ENCODE measurements around the gene AAK1.
"Not testable (repeated sequence)": the region's sequence is repeated elsewhere in the genome, so short reads cannot be mapped to it uniquely, and the experiment has no call there.

AAK1 gene

DNA sequence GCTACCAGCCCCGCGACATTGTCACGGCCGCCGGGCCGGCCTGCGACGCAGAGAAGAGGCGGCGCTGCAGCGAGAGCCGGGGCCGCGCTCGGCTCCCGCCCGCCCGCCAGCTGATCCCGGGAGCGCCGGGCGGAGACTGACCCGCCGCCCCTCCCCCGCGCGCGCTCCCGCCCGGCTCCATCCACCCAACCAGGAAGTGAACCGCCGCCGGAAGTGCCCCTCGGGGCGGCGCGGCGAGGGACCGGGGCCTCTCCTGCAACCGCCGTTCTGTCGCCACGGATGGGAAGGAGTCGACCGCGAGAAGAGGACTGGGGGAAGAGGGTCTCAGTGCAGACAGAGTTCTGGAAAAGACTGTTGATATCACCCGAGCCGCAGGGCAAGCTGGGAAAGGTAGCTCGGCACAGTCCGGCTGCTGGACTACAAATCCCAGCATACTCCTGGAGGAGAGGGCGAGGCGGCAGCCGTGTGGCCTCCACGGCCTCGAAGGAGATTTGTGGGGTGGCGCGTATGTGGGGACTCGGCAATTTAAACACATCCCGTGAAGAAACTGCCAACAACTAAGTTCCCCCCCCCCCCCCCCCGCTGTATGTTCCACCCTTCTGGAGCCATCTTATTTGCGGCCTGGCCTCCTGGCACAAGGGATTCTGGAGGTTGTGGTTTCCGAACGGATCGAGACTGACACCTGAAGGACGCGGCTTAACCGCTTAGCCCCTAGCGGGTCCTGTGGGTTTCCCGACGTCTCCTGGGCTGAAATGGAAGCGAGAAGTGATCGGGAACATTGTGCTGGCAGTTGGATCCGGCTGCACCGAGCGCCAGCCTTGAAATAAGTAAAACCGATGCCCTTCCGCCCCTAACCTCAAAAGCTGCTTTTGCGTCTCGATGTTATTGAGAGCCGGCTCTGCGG, at the start of gene AAK1:
AAK1 (minus strand) TSS at position 138 of the 904 bp plus-strand sequence. CDS start 699 bp downstream, outside the sequence.
- DNase-seq = peak; percentile 91 to 99 (median 97)

DNA sequence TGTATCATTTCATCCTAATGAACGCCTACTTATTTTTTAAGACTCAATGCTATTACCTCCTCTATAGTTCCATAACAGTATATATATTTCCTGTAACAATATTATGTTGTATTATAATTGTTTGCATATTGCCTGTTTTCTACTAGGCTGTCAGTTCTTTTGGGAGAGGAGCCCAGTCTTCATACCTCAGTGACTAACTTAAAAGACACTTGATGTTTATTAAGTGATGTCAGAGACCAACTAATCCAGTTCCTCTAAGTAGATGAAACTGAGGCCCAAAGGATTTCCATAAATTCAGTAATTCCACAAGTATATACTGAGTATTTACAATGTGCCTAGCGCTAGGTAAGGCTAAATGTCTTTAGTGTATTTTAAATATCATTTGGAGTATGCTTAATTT, 48.9 kb upstream of the AAK1 start:
- no peak for DNase-seq

DNA sequence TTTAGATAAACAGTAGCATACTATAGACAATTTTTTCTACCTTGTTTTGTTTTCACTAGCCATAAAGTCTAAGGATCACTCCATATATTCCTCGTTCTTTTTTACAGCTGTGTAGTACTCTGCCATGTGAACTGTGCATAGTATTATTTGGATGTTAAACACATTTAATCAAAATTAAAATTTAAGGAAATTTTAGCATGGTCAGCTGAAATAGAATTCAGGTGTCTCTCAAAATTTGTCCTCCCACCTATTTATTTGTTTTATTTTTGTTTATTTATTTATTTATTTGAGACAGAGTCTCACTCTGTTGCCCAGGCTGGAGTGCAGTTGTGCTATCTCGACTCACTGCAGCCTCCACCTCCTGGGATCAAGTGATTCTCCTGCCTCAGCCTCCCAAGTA, 46.4 kb upstream of the AAK1 start:
- DNase-seq = no peak

DNA sequence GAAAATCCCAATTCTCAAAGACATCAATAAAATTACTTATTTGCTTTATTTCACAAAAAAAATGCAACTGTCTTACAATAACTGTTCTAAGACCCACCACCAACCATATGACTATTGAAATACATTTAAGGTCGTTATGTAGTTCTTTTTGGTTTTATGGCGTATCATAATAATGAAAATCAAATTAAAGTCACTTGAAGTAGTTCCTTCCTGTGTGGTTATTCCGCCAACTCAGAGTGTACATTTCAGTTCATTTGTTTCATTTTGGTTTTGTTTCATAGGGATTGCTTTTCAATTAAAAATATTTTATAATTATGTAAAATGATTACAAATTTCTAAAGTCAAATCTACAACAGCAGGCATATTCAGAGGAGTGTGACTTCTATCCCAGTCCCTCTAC, 45.9 kb upstream of the AAK1 start:
- no peak for DNase-seq

DNA sequence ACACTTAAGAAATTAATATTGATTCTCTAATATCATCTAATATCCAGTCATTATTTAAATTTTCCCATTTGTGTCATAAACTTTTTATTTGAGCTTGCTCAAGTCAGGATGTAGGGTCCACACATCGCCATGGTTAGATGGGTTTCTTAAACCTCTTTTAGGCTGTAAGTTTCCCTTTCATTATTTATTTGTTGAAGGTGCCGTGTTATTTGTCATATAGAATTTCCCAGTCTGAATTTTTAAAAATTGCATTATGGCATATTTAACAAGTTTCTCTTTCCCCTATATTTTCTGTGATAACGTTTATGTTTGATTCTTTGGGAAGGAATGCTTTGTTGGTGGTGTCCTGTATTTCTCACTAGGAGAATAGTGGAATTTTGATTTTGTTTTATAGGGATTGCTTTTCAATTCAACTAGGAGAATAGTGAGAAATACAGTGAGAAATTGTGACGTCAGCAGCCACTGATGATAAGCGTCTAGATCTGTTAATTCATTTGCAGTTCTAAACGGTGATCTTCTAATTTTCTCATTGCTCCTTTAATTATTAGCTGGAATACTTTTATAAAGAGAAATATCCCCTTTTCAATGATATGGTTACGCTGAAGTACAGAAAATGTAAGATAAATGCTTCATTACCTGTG, 44.6 kb upstream of the AAK1 start:
- DNase-seq = no peak

DNA sequence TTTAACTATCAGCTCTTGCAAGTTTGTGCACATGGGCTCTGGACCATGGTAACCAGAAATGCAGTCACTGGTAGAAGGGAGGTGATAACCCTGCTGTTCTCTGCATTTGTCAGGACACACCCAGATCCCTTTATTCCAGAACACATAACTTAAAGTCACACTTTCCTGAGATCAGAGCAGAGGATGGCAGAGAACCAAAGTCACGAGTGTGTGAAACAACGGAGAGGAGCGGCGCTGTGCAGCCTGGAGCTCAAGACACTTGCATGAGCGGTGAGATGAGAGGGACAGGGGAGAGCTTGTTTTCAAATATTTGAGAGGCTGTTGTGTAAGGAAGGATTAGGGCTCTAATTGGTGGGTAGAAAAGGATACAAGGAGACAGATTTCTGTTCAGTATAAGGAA, 43.3 kb upstream of the AAK1 start:
- DNase-seq = no peak

DNA sequence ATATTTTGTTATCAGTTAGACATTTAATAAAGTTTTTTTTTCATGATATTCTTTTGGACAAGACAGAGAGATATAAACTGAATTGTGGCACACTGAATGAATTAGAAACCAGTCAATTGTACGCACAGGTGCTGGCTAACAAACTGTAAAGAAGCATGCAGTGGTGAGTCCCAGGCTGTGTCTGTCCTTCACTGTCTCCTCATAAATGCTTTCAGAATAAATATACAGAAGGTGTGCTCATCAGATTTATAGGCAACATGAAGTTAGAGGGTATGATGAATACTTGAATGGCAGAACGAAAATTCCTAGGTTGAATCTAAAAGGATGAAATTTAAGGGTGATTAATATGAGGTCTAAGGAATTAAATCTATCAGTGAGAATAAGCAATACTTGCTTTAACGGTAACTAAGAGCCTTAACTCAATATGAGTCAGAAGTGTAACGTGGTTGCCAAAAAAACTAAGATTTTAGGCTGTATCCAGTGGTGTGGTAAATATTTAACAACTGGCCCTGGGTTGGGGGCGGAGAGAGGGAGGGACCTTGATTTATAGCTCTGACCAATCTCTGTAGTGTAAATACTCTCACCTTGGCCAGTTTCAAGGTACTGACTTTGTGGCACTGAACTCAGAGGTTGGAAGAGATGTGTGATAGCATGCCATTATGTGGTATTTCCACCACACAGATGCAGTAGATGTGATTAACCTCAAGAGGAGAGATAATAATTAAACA, 41.9 kb upstream of the AAK1 start:
- no peak for DNase-seq

DNA sequence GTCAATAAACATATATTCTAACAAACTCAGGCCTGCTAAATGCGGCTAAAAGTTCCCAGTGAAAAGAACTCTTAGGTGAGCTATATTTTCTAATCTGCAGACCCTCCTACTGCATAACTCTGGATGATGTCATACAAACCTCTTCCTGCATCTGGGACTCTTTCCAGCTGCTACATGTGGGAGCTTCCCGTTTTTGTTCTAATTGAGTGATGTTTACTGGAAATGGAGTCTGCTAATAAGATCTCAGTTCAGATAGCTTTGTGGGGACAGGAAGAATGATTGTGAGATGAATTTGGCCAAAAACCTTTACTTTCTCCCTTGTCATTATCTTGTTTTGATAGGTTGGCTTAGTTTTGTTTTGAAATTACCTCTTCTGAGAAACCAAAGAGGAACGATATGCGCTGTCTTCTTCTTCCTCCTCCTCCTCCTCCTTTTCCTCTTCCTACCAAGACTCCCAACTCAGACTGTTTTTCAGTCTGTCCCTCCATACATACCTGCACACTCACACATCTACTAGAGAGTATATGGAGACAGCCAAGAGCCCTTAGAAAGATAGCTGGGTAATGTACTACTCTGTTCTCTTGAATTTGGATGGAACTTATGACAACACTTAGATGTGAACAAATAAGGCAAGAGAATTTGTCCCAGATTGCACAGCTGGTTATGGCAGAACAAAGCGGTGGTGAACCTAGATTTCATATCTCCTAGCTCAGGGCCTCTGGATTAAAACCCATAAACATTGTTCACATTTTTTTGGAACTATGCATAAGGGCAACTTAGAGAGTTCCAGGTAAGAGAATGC, 39.8 kb upstream of the AAK1 start:
- DNase-seq = no peak

DNA sequence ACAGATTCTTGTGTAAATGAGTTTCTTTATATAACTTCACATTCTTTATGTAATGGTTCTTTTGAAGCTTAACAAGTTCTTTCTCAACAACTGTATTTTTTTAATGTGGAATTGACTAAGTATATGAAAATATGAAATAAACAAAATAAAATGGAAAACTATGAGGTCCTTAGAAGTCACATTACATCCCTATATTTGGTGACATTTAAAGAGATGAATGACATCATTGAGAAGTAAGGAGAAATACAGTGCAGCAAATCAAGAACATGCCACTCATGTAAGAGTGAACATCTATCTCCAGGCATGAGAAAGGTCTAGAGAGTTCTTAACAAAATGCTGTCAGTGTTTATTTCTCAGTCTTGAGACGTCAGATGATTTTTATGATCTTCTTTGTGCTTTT, 39.0 kb upstream of the AAK1 start:
- no peak for DNase-seq

DNA sequence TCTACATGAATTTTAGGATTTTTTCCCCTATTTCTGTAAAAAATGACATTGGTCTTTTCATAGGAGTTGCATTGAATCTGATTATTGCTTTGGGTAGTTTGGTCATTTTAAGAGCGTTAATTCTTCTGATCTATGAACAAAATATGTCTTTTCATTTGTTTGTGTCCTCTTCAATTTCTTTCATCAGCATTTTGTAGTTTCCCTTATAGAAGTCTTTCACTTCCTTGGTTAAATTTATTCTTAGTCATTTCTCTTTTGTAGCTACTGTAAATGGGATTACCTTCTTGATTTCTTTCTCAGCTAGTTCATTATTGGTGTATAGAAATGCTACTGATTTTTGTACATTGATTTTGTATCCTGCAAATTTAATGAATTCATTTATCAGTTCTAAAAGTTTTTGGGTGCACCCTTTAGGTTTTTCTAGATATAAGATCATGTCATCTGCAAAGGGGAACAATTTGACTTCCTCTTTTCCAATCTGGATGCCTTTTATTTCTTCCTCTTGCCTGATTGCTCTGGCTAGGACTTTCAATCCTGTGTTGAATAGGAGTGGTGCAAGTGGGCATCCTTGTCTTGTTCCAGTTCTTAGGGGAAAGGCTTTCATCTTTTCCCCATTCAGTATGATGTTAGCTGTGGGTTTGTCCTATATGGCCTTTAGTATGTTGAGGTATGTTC, 36.6 kb upstream of the AAK1 start:
- no peak for DNase-seq

DNA sequence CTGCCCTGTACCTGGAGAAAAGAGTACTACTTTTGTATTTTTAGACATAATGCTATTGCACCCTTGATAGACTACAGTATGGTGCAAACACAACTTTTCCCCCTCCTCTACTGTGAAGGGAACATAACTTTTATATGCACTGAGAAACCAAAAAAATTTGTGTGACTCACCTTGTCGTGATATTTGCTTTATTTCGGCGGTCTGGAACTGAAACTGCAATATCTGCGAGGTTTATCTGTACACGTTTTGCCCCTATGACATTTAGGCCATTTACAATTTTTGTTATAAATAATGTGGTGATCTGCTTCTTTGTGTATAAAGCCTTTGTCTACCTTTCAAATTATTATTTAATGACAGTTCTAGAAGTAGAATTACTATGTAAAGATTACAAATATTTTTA, 34.4 kb upstream of the AAK1 start:
- no peak for DNase-seq

DNA sequence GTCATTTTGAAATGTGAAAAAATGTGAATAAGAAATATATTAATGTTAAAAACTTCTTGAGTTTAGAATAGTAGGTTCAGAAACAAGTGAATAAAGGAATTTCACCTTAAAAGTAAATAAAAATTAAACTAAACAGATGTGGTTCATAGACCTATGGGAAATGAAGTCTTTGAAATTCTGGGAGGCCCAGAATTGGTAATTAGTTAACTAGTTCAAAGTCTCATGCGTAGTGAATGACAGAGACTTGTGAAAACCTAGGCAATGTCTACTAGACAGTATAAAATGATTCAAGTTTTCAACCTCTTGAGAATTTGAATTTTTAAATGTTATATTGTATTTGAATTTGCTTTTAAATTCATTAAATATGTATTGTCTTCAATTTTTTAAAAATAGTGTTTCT, 32.6 kb upstream of the AAK1 start:
- no peak for DNase-seq

DNA sequence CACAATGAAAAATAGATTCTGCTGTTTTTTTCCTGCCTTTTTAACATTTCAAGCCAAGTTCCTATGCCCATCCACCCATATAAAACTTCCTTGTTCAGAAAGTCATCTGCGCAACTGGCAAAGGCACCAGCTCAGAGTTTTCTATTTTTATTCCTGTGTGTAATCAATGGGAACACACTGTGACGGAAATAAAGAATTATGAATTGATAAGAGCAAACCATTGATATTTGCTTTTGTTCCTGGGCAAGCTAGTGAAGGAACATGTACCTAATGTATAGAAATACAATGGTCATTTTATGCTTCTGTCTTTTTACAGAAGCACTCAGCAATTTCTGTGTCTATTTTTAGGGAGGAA, 30.8 kb upstream of the AAK1 start:
- DNase-seq = no peak

DNA sequence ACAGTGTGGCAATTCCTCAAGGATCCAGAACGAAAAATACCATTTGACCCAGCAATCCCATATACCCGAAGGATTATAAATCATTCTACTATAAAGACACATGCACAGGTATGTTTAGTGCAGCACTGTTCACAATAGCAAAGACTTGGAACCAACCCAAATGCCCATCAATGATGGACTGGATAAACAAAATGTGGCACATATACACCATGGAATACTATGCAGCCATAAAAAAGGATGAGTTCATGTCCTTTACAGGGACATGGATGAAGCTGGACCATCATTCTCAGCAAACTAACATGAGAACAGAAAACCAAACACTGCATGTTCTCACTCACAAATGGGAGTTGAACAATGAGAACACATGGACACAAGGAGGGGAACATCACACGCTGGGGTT, 29.6 kb upstream of the AAK1 start:
- not testable (repeated sequence) for DNase-seq

DNA sequence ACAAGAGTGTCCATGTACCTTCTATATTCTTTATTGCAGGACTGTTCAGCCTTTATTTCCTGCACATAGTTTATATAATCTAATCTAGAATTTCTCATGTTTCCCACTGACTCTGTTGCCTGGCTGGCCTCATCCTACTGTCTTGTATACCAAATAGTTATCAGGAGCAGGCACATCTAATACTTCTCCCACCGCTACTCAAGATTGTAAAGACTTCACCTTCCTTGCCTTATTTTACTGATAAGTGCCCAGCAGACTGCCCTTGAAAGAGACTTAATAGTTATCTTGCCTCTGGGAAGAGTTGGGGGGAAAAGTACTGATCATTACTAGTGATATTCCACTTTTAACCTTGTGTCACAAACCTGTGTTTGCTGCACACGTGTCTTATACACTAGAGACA, 26.1 kb upstream of the AAK1 start:
- no peak for DNase-seq

DNA sequence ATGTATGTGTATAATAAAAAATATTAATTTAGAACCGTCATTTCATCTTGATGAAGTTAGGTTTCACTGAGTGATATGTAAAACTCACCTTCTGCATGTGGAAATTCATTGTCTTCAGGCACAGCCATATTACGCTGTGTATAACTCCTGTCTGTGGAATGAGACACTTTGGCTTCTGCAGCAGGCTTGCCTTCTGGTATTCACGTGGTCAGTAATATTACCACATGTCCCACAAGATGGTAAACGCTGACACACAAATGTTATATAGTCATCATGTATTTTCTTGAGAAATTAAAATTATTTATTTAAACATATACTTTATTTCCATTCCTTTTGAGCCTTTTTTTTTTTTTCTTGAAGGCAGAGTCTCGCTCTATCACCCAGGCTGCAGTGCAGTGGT, 25.1 kb upstream of the AAK1 start:
- no peak for DNase-seq

DNA sequence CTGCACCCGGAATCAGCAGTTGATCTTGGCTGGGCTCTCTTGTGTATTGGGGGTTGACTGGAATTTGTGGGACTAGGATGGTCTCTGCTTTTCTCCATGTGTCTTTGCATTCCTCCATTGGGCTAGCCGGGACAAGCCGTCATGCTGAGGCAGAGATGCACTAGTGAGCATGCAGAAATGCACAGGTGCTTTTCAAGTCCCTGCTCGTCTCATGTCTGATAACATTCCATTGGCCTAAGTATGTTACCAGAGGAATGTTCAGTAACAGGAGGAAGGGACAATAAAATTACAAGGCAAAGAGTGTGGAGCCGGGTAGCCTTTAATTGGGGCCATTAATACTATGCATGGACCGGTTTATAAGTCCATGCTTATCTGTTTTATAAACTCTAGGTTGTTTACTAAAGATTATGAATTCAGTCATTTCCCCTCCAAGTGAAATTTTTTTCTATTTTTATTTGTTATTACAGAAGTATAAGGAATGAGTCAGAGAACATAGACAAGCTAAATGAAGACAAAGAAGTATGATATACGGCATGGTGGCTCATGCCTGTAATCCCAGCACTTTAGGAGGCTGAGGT, 24.4 kb upstream of the AAK1 start:
- DNase-seq = no peak

DNA sequence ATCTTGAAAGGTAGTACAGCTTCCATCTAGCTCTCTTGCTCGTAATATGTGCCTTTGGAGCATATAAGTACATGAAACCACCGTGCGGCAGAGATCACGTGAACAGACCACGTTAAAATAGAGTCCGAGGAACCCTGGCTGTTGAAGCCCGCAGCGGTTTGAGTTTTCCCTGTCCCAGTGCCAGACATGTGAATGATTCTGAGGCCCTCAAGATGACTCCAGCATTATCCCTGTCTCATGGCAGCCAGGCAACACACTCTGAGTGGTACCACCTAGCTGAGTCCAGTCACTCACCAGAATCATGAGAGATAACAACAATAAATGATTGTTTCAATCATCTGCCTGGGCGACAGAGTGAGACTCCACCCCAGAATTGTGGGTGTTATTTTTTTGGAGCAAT, 21.6 kb upstream of the AAK1 start:
- DNase-seq = no peak

DNA sequence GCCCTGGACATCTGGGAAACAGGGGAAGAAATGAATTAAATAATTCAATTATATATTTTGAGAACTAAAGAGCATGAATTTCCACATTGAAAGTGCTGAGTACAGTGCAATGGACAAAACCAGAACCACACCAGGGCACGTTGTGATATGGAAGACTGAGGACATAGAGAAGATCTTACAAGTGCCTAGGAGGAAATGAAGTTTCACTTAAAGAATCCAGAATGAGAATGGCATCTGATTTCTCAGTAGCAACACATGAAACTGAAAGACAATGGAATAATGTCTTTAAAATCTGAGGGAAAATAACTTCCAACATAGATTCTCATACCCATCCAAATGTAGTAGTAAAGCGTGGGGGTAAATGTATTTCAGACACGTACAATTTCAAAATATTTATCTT, 20.3 kb upstream of the AAK1 start:
- DNase-seq = no peak

DNA sequence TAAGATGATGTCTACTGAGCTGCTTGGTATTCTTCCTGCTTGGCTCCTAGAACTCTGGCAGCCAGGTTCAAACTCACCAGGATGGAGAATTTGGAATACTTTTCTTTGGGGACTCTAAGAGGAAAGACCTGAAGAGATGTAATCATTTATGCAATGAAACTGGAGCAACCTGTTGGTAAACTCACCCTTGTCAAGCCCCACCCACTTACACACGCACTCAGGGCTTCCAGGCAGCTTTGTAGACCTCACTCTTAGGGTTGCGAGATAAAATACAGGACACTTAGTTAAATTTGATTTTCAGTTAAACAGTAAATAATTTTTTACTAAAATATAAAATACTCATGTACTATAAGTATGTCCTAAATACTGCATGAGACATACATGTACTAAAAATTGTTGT, 19.0 kb upstream of the AAK1 start:
- DNase-seq = not testable (repeated sequence)

DNA sequence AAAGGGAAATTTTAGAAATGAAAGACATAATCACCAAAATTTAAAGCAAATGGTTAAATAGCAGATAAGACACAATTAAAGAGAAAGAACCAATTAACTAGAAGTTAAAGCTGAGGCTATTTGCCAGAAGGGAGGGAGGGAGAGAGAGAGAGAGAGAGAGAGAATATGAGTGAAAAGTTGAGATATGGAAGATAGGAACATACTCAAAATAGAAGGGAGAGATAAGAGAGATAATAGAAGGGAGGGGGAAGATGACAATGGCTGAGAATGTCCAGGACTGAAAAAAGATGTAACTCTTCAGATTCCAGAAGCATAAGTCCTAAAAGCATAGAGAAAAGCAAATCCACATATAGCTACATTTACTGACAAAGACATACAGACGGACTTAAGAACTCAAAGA, 17.1 kb upstream of the AAK1 start:
- DNase-seq = no peak

DNA sequence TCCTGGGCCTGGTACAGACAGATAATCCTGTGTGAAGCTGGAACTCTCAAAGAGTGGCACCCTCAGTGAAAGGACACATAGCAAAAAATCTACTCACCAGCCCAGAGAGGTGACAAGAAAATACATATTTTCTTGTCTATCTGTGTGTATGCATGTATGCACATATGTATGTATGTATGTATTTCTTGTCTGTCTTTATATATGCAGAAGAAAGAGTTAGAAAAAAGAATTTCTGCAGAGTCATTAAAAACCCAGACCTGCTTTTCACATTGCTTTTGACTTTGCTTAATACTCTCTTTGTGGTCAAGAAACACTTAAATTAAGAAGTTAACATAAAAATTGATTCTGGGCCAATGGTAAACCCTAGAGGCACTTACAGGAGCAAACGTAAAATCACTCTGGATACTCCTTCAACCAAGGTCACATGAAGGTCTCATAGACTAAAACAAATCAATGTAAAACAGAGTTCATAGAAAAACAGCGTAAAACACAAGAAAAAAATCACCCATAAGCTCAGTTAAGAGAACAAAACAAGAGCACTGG, 16.5 kb upstream of the AAK1 start:
- no peak for DNase-seq
